Nephron (organoid): ENCODE measurements around the gene CHAT.

ENCODE experiments used
- H3K27ac Mint-ChIP-seq, 3 experiments: 2 replicates each; pipeline ENCODE4 v1.8.0; 2020; ENCODE audit warnings: mixed read lengths in 3 of 3, mild to moderate bottlenecking in 2 of 3, moderate library complexity in 1 of 3
- H3K27me3 Mint-ChIP-seq: 2 replicates; pipeline ENCODE4 v1.8.0; 2021; ENCODE audit warnings: low read depth, mild to moderate bottlenecking, moderate library complexity, mixed read lengths
- H3K36me3 Mint-ChIP-seq: 2 replicates; pipeline ENCODE4 v1.8.0; 2020; ENCODE audit warnings: low read depth, mixed read lengths
- H3K4me1 Mint-ChIP-seq: 2 replicates; pipeline ENCODE4 v1.8.0; 2020; ENCODE audit warnings: mixed read lengths
- H3K4me3 Mint-ChIP-seq, 3 experiments: 2 replicates each; pipeline ENCODE4 v1.8.0; 2020; ENCODE audit warnings: mild to moderate bottlenecking in 3 of 3, mixed read lengths in 3 of 3, moderate library complexity in 2 of 3
- H3K9me3 Mint-ChIP-seq: 2 replicates; pipeline ENCODE4 v1.8.0; 2020; ENCODE audit warnings: mixed read lengths
- TF ChIP-seq, protein P1 (sequence below), 3 experiments: fragments of 200-600 bp; sonication (generic); IDR thresholded peaks; one replicate each; pipeline ENCODE4 v1.5.0; 2021; ENCODE audit warnings: antibody characterized with exemption in 3 of 3; ENCODE audit not compliant: unreplicated experiment in 3 of 3

CHAT gene

DNA sequence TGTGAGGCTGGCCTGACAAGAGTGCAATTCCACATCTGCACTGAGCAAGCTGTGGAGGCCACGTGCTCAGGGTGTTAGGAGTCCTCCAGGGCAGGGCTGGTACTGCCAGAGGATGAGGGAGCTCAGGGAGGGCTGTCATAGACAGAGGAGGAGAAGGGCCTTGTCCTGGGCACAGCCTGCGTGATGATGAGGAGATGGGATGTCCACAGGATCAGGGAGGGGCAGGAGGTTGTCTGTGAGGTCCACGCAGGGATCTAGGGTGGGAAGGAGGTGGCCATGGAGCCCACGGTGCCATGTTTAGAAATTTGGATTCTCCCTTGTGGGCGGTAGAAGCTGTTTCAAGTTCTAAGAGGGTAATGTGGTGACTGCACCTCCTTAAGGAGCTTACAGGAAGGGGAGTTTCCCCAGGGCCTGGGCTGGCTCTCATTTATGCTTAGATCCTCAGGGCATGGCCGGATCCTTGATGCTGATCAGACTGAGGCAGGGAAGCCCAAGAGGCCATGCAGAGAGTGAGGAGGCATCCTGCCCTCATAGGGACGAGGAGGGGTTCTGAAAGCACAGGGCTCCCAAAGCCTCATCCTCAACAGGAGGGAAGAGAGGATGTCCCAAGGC lies 30.3 kb downstream of the CHAT start:
- Mint-ChIP-seq H3K4me1 (no peaks in the 10 kb centered on the region), H3K27ac (no peak overlapping the region), H3K9me3 (no peaks in the 10 kb centered on the region), H3K27me3 (peaks cover 44% of the 10 kb centered on the region), H3K36me3 (no peaks in the 10 kb centered on the region), H3K4me3 (no peak overlapping the region)
- TF ChIP-seq, protein P1, sequence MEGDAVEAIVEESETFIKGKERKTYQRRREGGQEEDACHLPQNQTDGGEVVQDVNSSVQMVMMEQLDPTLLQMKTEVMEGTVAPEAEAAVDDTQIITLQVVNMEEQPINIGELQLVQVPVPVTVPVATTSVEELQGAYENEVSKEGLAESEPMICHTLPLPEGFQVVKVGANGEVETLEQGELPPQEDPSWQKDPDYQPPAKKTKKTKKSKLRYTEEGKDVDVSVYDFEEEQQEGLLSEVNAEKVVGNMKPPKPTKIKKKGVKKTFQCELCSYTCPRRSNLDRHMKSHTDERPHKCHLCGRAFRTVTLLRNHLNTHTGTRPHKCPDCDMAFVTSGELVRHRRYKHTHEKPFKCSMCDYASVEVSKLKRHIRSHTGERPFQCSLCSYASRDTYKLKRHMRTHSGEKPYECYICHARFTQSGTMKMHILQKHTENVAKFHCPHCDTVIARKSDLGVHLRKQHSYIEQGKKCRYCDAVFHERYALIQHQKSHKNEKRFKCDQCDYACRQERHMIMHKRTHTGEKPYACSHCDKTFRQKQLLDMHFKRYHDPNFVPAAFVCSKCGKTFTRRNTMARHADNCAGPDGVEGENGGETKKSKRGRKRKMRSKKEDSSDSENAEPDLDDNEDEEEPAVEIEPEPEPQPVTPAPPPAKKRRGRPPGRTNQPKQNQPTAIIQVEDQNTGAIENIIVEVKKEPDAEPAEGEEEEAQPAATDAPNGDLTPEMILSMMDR (IDR thresholded peaks at IDR 0.05; ENCODE audit: unreplicated experiment in 3 of 3), result no peak

DNA sequence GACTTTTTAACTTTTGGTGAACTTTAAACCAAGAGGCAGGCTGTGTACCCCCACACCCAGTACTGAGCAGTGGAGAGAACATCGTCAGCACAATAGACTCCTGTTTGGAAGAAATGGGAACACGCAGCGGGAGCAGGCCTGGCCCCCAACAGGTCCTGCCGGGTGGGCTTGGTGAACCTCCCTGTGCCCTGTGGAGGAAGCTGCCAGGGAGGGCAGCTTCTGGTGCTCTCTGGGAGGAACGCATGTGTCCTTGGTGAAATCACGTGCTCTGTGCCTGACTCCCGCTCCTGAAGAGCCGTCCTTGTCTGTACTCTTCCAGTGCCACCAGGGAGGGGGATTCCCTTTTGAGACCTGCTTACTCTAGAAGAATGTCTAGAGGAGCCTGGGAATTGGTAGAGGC lies 31.6 kb downstream of the CHAT start:
- Mint-ChIP-seq H3K4me1 (no peaks in the 10 kb centered on the region), H3K9me3 (no peaks in the 10 kb centered on the region), H3K27ac (no peak overlapping the region), H3K27me3 (peaks cover 41% of the 10 kb centered on the region), H3K36me3 (no peaks in the 10 kb centered on the region), H3K4me3 (no peak overlapping the region)
- TF ChIP-seq, protein P1 (IDR thresholded peaks at IDR 0.05; ENCODE audit: unreplicated experiment in 3 of 3), result no peak

DNA sequence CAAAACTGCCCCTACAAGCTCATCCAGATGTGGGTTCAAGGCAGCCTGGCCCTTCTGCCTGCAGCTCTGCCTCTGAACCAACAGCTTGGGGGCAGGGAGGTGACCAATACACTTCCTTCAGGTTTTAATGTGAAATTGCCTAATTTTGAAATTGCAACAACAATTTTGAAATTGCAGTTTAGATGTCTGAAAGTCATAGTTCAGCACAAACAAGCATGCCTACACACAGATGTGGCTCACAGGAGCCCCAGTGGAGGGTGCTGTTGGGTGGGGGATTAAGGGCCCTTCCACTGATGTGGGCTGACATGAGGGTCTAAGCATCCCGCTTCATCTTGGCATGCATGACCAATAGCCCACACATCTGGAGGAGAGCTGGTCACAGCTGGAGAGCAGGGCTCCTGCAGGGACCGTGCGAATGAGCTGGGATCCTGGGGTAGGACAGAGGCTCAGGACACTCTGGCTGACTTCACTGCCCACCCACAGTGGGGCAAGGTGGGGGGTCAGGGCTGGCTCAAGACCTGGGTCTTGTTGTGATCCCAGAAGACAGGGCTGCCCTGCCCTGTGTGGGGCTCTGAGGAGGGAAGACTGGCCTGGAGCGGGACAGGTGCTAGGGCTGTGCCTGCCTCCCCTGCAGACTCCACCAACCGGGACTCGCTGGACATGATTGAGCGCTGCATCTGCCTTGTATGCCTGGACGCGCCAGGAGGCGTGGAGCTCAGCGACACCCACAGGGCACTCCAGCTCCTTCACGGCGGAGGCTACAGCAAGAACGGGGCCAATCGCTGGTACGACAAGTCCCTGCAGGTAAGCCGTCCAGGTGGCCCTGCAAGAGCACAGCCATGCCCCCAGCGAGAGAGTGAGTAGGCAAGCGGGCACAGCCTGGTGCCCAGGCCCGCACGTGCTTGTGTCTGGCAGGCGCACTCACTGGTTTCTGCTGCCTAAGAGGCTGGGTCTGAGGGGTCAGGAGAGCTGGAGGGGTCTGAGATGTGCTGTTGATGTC lies 32.3 kb downstream of the CHAT start:
- Mint-ChIP-seq H3K9me3 (no peaks in the 10 kb centered on the region), H3K4me1 (no peaks in the 10 kb centered on the region), H3K27me3 (peaks cover 34% of the 10 kb centered on the region), H3K27ac (no peak overlapping the region), H3K4me3 (no peak overlapping the region), H3K36me3 (no peaks in the 10 kb centered on the region)
- TF ChIP-seq, protein P1 (IDR thresholded peaks at IDR 0.05; ENCODE audit: unreplicated experiment in 3 of 3), result no peak

DNA sequence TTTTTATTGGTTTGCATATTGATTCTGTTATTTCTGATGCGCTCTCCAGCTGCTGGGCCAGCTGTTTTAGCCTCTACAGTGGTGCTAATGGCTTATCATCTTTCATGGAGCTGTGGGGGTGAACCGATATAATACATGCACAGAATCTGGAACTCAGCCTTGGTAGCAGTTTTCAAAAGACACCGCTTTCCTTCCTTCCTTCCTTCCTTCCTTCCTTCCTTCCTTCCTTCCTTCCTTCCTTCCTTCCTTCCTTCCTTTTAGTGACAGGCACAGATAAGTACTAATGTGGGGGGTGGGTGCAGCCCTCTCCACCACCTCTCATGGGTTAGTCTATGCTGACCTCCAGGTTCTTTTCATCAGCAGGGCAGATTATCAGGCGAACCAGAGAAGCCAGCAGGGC lies 33.7 kb downstream of the CHAT start:
- no peaks in the 10 kb centered on the region for H3K36me3 Mint-ChIP-seq
- H3K4me3 Mint-ChIP-seq, result no peak overlapping the region
- TF ChIP-seq, protein P1 (IDR thresholded peaks at IDR 0.05; ENCODE audit: unreplicated experiment in 3 of 3), result no peak
- H3K9me3 Mint-ChIP-seq, result no peaks in the 10 kb centered on the region
- no peaks in the 10 kb centered on the region for H3K4me1 Mint-ChIP-seq
- H3K27me3 Mint-ChIP-seq, result peaks cover 40% of the 10 kb centered on the region
- no peak overlapping the region for H3K27ac Mint-ChIP-seq

DNA sequence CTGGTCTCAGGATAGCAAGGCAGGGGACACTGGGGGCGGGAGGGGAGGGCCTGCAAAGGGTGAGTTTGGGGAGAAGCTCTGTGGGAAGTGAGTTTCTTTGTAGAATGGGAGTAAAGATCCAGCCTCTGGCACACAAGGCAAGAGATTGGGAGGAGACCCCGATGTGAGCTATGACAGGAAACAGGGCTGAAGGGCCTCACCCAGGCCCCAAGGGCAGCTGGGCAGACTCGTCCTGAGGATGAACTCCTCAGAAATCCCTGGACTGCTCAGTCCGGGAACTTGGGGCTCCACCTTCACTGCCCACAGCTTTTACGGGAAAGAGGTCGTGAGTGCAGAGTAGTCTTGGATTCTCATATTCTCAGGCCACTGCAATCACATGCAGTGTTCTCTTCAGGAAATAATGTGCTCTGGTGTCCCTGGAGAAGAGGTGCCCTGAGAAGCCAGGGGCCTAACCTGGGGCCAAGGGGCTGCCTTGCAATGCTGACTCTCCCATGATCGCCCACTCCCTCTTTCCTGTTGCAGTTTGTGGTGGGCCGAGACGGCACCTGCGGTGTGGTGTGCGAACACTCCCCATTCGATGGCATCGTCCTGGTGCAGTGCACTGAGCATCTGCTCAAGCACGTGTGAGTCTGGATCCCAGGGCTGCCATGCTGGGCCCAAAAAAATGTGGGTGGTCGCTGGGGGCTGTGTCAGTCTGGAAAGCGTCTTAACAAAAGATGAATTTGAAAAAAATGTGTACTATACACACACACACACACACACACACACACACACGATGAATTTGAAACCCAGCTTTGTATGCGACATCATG lies 34.4 kb downstream of the CHAT start:
- TF ChIP-seq, protein P1 (IDR thresholded peaks at IDR 0.05; ENCODE audit: unreplicated experiment in 3 of 3), result no peak
- no peak overlapping the region for H3K27ac Mint-ChIP-seq
- no peaks in the 10 kb centered on the region for H3K4me1 Mint-ChIP-seq
- H3K9me3 Mint-ChIP-seq, result no peaks in the 10 kb centered on the region
- no peaks in the 10 kb centered on the region for H3K36me3 Mint-ChIP-seq
- H3K4me3 Mint-ChIP-seq, result no peak overlapping the region
- peaks cover 42% of the 10 kb centered on the region for H3K27me3 Mint-ChIP-seq
